Cardiac ventricle fibroblast (primary cell): ENCODE measurements around the gene KIF3A. TPM values are rescaled to one million over a fixed set of nuclear protein-coding genes. Genes with fewer than 3 reads are reported as not detected.

Source experiments
- total RNA-seq: library from RNA; depleted of rRNA; stranded (reverse); fragments of >200 nt; gene quantifications from 2 replicates; pipeline ENCODE4 v1.2.3, GENCODE V29; 2015

The KIF3A gene
- 3.9 and 4.6 TPM in 2 replicates for total RNA-seq

DNA sequence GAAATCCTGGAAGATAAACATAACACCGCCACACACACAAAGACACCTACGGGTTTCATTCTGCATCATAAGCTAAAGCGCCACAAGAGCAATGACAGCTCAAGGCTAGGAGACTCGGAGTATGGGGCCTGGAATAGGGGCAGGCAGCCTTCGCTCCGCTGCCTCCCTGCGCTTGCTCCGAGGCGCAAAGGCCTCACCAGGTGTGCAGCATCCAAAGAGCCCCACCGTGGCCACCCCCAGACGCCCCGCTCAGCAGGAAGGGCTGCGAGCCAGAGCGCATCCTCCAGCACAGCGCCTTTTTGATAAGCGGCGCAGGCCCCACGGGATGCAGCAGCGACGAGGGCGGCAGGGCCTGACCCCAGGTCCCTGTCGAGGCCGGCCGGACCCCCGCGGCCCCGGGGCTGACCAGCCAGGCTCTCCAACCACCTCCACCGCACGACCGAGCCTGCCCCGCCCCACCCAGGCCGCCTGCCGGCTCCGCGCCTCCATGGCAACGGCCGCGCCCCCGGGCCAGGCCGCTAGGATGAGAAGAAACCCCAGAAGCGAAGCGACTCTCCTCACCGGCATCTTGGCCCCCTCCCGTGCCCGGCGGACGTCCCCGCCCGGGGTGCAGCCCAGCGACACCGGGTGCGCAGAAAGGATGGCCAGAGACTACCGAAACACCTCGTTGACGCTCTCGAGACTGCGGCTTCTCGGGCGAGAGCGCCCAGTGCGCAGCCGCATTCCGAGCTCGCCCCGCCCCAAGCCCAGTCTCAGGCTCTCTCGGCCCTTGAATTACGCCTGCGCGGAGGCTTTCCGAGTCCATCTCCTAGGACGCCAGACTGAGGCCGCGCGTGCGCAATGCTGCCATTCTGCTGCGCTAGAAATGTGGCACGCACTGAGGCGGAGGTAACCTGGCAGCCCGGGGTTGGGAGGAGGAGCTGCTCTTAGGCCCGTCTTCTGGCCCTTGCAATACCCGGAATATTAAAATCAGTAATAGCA is at the start of gene KIF3A:
TSS of gene KIF3A (minus strand) at position 694 of the 981 bp plus-strand sequence. CDS start at position 567, 127 bp downstream.

DNA sequence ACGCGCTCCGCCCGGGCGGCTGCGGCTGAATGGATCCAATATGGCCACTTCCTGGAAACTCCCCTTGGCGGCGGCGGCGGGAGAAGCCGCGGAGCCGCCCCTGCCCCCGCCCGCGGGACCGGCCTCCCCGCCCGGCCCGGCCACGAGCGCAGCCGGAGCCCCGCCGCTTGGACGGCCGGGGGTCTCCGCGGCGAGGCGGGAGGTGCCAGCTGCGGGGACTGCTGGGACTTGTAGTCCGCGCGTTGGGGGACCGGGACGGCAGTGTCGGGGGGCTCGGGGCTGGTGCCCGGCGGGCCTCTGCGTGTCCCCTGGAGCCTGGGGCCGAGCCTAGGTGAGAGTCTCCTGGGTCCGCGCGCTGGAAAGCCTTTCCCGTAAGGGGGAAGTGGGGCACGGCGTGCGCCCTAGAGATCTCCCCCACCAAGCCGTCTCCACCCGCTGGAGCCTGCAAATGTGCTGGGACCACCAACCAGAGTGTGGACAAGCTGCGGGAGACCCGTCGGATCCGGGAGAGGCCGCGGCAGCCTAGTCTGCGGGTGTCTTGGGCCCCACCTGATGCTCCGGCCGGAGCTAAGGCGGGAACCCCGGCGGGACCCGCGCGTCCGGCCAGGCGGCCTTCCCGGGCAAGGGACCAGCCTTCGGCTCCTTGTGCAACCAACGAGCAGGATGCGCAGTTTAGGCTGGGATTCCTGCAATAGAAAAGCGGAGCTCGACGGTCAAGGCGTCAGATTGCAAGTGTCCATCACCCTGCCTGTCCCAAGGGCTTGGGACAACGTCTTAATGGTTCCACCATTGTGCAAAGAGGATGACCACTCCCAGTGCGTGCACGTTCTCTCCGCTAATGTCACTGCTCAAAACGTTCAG is 40.1 kb upstream of the KIF3A start, which contains the start of gene SEPTIN8:
TSS of gene SEPTIN8 (minus strand) at position 31 of the 861 bp plus-strand sequence. CDS start 102 bp downstream, outside the sequence.

DNA sequence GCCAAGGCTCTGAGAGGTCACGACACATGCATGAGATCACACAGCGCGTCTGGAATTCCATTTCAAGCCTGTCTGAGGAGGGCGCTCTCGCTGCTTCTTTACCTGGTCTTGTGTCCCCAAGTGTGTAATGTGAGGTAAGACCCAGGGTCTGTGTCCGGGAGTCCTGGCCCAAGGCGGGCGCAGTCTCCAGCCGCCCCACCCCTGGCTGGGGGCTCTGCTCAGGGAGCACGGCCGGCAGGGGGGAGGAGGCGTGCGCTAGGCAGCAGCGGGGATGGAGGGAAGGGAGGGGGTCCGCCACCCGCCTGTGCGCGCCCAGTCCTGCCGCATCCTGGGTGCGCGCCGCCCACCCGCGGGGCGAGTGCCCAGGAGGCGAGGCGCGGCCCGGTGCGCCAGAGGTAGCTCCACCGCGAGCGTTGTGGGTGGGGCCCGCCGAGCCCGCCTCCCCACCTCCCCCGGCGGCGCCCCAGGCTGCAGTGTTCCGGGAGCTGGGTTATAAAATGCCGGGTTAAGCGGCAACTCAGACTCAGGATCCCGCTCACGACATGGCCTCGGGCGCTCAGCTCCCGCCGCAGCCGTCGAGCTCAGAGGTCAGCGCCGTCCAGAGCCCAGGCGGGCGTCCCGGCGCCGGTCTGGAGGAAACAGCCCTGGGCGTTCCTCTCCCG is 9.7 kb upstream of the KIF3A start, which contains the start of gene CCNI2:
TSS of gene CCNI2 (plus strand) at position 473 of the 662 bp plus-strand sequence. CDS start at position 543, 70 bp downstream.

DNA sequence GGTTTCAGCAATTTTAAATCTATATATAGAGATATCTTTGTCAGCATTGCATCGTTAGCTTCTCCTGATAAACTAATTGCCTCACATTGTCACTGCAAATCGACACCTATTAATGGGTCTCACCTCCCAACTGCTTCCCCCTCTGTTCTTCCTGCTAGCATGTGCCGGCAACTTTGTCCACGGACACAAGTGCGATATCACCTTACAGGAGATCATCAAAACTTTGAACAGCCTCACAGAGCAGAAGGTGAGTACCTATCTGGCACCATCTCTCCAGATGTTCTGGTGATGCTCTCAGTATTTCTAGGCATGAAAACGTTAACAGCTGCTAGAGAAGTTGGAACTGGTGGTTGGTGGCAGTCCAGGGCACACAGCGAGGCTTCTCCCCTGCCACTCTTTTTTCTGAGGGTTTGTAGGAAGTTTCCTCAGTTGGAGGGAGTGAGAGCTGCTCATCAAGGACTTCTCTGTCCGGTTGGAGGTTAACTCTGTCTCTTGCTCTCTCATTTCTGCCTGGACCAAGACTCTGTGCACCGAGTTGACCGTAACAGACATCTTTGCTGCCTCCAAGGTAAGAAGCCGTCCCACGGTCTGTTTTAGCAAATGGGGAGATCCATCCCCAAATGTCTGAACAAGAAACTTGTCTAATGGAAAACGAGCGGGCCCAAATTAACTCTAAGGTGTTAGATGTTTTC is 63.3 kb downstream of the KIF3A start, which contains the start of gene IL4:
TSS of gene IL4 (plus strand) at position 51 of the 692 bp plus-strand sequence. CDS start at position 113, 62 bp downstream.

DNA sequence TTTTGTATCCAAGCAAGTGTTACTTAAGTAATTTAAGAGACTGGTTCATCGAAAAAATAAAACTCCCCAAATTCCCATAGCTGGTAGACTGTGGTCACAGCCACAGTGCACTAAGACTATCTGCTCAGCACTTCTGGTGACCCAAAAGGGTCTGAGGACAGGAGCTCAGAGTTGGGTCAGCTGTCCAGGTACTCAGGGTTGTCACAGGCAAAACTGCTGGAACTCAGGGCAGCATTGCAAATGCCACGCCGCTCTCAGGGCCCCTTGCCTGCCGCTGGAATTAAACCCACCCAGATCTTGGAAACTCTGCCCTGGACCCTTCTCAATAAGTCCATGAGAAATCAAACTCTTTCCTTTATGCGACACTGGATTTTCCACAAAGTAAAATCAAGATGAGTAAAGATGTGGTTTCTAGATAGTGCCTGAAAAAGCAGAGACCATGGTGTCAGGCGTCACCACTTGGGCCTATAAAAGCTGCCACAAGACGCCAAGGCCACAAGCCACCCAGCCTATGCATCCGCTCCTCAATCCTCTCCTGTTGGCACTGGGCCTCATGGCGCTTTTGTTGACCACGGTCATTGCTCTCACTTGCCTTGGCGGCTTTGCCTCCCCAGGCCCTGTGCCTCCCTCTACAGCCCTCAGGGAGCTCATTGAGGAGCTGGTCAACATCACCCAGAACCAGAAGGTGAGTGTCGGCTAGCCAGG is 79.5 kb downstream of the KIF3A start, which contains the start of gene IL13:
TSS of gene IL13 (plus strand) at position 498 of the 705 bp plus-strand sequence. CDS start at position 512, 14 bp downstream.

Other genes with a start within 250 kb of the KIF3A start
- 18.1 and 20.9 TPM in 2 replicates for gene IRF1, start 246.8 kb downstream of the KIF3A start, total RNA-seq
- not detected in 2 replicates for gene IL5, start 194.0 kb downstream of the KIF3A start, total RNA-seq
- gene RAD50, start 180.6 kb downstream of the KIF3A start, total RNA-seq = 17.7 and 30.0 TPM in 2 replicates
- not detected in 2 replicates for gene IL13, start 79.4 kb downstream of the KIF3A start, total RNA-seq
- not detected in 2 replicates for gene IL4, start 63.6 kb downstream of the KIF3A start, total RNA-seq
- gene CCNI2, start 9.9 kb upstream of the KIF3A start, total RNA-seq = not detected in 2 replicates
- gene SEPTIN8, start 39.7 kb upstream of the KIF3A start, total RNA-seq = 24.6 and 34.2 TPM in 2 replicates
- not detected in 2 replicates for gene SOWAHA, start 75.8 kb upstream of the KIF3A start, total RNA-seq
- gene SHROOM1, start 93.1 kb upstream of the KIF3A start, total RNA-seq = 6.2 and 8.9 TPM in 2 replicates
- 0.20 TPM in 1 of 2 replicates, not detected in the other for gene GDF9, start 128.9 kb upstream of the KIF3A start, total RNA-seq
- gene UQCRQ, start 129.1 kb upstream of the KIF3A start, total RNA-seq = 137 and 161 TPM in 2 replicates
- gene LEAP2, start 136.1 kb upstream of the KIF3A start, total RNA-seq = 0.10 and 0.37 TPM in 2 replicates
- gene AFF4, start 226.1 kb upstream of the KIF3A start, total RNA-seq = 44.3 and 49.5 TPM in 2 replicates